IMR-90 (cell line): Measurements from ENCODE around the gene ZNF329.

Experiments used
- BHLHE40 ChIP-seq: fragments of 150-350 bp; IDR thresholded peaks from 2 replicates; pipeline ENCODE4 v1.6.1; 2016; ENCODE audit warnings: mild to moderate bottlenecking, low read depth, low read length
- CEBPB ChIP-seq: IDR thresholded peaks from 2 replicates; pipeline ENCODE4 v1.6.1; 2012; ENCODE audit warnings: low read depth, low read length, improper control_type of control experiment
- CHD1 ChIP-seq: IDR thresholded peaks from 2 replicates; pipeline ENCODE4 v1.6.1; 2012; ENCODE audit warnings: low read depth, low read length, improper control_type of control experiment
- CTCF ChIP-seq: conservative IDR thresholded peaks from 2 replicates; pipeline ENCODE4 v1.5.1; 2012; ENCODE audit warnings: mild to moderate bottlenecking, low read depth, low read length, improper control_type of control experiment
- FOS ChIP-seq: fragments of 150-350 bp; IDR thresholded peaks from 2 replicates; pipeline ENCODE4 v1.6.1; 2016; ENCODE audit warnings: low read depth, low read length
- MAFK ChIP-seq: IDR thresholded peaks from 2 replicates; pipeline ENCODE4 v1.6.1; 2012; ENCODE audit warnings: low read depth, low read length, improper control_type of control experiment
- MXI1 ChIP-seq: IDR thresholded peaks from 2 replicates; pipeline ENCODE4 v1.6.1; 2012; ENCODE audit warnings: low read depth, mild to moderate bottlenecking, low read length, moderate library complexity, borderline replicate concordance
- POLR2A ChIP-seq: IDR thresholded peaks from 2 replicates; pipeline ENCODE4 v1.6.1; 2012; ENCODE audit warnings: mild to moderate bottlenecking, low read depth, low read length
- RAD21 ChIP-seq: IDR thresholded peaks from 2 replicates; pipeline ENCODE4 v1.6.1; 2012; ENCODE audit warnings: low read length, improper control_type of control experiment
- RCOR1 ChIP-seq: IDR thresholded peaks from 2 replicates; pipeline ENCODE4 v1.6.1; 2012; ENCODE audit warnings: mild to moderate bottlenecking, low read length, improper control_type of control experiment; ENCODE audit not compliant: insufficient replicate concordance
- RFX5 ChIP-seq: IDR thresholded peaks from 2 replicates; pipeline ENCODE4 v1.8.0; 2012; ENCODE audit warnings: low read depth, mild to moderate bottlenecking, low read length, moderate library complexity
- USF2 ChIP-seq: fragments of 150-350 bp; IDR thresholded peaks from 2 replicates; pipeline ENCODE4 v1.6.1; 2017; ENCODE audit warnings: mild to moderate bottlenecking, antibody characterized with exemption, low read length, low read depth

GRCh38 chr19:58084596-58085347 lies 65.8 kb downstream of the ZNF329 start:
- TF ChIP-seq CTCF (no peak), POLR2A (no peak), FOS (no peak), MAFK (no peak), CEBPB (no peak), CHD1 (no peak), USF2 (no peak), MXI1 (no peak), RFX5 (no peak), RCOR1 (no peak), BHLHE40 (no peak), RAD21 (no peak)
